Activated CD4-positive, alpha-beta T cell treated with anti-CD3 and anti-CD28 coated beads, Interleukin-2, amount 50 U/mL, for 4 hours (primary cell): ENCODE measurements around the gene KCNJ6.

Experiments used
- DNase-seq, 2 experiments: peaks; one replicate each; pipeline ENCODE4 v3.0.0-alpha.2; 2020

Gene KCNJ6

DNA sequence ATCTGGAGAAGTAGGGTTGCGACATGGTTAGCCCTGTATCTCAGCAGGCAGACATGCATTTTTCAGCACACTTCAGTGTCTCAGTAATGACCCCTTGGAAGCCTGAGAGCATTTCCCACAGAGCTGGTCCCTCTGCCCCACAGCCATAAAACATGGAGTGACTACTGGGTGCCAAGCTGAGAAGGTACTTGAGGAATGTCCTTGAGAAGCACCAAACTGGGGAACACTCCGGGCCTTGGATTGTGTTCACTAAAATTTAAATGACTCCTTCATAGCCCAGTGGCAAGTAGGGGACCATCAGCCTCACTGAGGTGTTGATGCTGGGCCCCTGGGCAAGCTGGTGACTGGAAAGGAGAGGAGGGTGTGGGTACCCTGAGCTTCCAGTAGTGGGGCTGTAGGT lies 54.7 kb downstream of the KCNJ6 start:
- DNase-seq, result no peak

DNA sequence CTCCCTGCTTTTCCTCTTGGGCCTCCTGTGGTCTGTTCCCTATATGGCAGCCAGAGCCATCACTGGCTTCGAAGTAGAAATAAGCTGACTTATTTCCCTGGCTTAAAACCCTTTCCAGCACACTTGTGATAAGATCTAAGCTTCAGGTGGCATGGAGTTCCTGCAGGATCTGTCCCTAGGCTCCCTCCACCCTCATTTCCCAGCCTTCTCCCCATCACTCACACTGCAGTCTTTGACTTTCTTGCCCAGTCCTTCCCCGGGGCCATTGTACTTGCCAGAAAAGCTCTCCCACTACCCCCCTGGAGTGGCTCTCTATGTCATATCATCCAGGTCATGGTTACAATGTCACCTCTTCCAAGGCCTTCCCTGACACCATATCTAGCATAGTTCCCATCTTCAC lies 55.8 kb downstream of the KCNJ6 start:
- DNase-seq, result no peak

GRCh38 chr21:37855647-37856625 lies 60.3 kb downstream of the KCNJ6 start:
- DNase-seq, result no peak

DNA sequence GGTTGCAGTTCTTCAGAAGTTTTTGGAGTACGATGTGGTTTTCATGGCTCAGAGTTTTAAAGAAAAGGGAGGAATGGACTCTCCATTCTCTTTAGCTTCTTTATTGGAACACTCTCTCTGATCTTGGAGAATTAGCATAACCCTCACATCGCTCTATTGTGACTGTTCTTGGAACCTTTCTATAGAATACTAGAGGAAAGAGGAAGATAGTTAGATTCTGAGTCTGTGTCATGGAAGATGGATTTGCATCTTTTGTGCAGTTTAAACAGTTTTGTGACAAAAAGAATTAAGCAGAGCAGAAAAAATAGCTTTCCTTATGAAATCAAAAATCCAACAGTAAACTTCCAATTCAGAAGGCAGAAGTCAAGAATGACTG lies 61.0 kb downstream of the KCNJ6 start:
- DNase-seq, result no peak

- no peak for DNase-seq
These were observed 66.7 kb downstream of the KCNJ6 start for GRCh38 chr21:37849506-37850102.

GRCh38 chr21:37848721-37849490 lies 67.4 kb downstream of the KCNJ6 start:
- DNase-seq, result no peak

DNA sequence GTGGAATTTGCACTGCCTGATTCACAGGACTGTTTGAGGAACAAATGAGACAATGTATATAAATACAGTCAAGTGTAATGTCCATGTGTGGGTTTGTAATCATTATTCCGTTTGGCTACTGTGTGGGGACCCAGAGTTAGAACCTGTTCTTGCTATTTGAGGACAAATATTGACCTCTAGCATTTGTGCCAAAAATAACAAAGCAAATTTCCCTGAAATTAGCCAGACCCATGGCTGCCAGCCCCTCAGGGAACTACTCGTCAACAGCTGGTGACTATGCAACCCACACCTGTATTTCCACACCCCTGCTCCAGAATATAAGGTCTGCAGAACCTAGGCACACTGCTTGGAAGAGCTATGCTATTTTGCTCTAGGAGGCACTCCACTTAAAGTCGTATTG lies 70.7 kb downstream of the KCNJ6 start:
- no peak for DNase-seq

DNA sequence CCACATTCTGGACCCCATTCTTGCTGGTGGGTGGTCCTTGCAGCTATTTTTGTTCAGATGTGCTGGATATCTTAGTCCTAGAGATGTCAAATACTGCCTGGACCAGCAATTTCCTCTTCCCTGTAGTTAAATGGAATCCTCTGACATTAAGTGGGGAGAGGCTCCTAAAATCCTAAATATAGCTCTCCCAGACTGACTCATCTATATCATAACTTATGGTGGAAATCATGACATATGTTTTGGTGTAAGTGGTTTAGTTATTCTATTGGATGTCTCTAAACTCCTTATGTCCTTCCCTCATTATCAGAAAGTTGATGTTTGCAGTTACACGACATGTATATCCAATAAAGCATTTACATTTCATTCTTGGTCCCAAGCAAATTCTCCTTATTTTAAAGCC lies 73.1 kb downstream of the KCNJ6 start:
- DNase-seq, result no peak

DNA sequence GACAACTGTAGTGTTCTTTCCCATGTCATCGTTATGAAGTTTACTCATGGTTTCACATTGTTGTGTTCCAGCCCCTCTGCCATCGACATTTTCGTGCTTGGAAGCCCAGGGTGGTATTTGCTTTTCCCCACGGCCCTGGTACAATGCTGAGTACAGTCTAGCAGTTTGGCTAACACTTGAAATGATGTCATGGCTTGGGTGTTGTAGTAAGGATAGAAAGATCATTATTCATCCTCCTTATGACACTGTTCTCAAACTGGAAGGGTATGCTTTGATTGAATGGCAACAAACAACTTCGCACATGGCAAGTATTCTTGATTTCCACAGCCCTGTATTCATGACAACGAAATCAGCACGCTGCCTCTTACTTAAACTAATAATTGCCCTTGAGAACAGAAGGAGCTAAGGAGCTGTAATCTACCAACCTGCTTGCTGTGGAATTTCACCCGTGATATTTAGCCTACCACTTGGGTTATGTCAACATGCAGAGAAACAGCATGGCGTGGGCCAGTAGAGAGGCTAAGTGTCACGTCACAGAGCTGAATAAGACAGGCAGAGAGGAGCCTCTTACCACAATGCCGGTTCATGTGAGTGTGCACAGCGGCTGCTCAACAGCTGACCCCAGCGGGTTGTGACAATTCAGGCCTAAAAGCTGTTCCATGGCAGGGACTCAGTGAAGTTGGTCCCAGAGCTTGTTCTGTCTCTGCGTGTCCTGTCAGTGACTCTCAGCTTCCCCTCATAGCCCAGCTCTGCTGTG lies 73.9 kb downstream of the KCNJ6 start:
- DNase-seq, result no peak

DNA sequence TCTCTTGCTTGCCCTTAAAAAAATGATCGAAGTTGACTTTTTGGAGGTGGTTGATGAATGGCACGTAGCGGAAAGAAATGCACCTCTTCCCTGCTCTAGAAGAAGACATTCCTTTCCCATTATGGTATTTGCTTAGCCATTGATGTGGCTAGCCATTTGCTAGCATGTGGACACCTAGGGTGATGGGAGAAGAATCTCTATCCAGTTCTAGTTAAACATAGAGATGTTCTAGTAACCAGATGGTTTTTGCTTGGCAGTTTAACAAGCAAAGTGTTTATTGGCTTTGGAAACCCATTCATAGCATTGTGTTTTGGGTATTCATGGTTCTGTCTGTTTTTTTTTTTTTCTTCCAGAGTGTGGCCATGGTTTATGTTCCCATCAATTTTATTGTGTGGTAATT lies 78.9 kb downstream of the KCNJ6 start:
- no peak for DNase-seq

GRCh38 chr21:37835481-37835880 lies 80.8 kb downstream of the KCNJ6 start:
- DNase-seq, result no peak

DNA sequence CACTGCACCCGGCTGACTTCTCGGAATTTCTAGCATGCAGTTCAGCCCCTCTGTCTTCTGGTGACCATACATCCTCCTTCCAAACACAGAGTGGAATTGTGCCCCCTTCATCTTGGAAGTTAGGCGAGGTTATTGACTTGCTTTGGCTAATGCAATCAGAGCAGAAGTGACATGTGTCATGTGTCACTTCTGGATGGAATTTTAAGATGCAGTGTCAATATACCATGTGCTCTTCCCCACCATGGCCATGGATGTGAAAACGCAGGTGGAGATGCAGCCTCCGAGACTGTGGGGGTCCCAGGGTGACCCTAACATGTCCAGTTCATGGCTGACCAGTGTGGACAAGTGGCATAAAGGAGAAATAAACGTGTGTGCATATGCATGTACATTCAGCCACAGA lies 83.0 kb downstream of the KCNJ6 start:
- DNase-seq, result no peak

DNA sequence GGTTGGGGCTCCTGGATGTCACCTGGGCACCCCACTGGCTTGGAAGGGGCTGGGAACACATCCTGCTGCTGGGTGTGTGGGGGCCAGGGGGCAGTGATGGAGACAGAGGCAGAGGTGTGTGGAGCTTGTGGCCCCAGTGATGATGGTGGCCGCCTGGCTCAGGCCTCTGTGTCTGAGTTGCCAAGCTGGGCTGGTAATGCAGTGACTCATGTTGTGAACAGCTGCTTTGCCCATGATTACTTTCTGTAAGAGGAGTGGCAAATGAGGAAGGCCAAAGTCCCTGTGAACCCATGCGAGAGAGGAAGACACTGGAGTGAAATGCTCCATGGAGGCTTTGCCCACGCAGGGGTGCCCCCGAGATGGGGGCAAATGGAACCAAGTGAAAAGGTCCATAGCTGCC lies 86.8 kb downstream of the KCNJ6 start:
- no peak for DNase-seq

GRCh38 chr21:37828991-37829390 lies 87.3 kb downstream of the KCNJ6 start:
- DNase-seq, result no peak

DNA sequence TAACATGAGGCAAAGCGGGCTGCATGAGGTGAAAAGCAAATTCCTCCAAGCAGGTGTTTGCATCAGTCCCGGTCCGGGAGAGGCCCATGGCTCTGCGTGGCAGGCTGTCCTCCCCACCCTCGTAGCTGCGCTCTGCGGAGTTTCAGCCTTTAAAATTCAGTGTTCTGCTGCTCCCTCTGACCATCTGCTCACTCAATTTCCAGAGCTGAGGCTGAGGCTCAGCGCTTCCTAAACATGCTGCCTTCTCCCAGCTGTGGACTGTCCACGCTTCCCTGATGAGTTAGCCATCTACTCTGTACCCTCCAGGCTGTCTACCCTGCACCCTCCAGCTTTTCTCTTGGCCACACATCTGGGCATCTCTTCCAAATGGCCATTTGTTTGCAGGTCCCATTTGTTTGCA lies 87.7 kb downstream of the KCNJ6 start:
- no peak for DNase-seq

- no peak for DNase-seq
These were observed 88.3 kb downstream of the KCNJ6 start for GRCh38 chr21:37827913-37828312.

DNA sequence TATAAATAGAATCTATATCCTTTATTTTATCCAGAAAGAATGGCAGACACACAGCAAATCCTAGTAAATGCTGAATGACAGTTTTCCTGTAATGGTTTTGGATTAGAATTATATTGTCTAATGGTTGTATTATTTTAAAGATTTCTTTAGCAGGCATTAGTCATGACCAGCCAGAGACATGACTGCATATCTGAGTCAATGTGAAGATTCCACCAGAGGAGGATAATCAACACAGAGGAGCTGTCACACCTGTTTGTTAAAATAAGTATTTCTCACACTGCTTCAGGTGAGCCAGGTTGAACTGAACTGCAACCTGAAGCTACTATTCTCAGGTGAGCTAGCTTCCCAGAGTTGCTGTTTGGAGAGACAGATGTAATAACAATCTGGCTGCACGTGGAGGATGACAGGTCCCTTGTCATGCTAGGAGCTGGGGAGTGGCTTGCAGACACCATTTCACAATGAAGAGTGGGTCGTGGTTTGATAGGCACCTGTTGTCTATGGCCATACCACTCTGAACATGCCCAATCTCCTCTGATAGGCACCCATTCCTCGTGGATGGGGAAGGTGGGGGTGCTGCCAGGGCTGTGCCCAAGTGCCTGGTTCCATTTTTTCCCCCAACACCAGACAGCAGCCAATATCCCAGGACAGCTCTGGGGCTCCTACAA lies 94.3 kb downstream of the KCNJ6 start:
- no peak for DNase-seq

- DNase-seq, result no peak
These were observed 95.2 kb downstream of the KCNJ6 start for GRCh38 chr21:37821092-37821491.

DNA sequence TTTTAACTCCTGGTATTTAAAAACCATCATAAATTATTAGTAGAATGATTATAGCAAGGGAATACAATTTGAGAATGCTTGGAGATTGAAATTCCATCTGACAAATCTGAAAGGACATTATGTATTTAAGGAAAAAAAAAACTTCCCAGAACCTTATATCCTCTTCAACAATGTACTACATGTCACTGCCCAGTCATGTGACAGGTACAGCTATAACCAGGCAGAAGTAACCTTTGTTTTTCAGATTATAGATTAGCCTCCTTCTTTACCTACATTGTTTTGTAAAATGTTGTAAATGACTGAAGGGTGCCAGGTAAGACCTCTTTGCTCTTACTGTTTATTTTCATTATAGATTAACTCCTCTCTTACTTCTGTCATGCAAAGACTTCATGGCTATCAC lies 96.9 kb downstream of the KCNJ6 start:
- no peak for DNase-seq

GRCh38 chr21:37817242-37817641 lies 99.0 kb downstream of the KCNJ6 start:
- no peak for DNase-seq

DNA sequence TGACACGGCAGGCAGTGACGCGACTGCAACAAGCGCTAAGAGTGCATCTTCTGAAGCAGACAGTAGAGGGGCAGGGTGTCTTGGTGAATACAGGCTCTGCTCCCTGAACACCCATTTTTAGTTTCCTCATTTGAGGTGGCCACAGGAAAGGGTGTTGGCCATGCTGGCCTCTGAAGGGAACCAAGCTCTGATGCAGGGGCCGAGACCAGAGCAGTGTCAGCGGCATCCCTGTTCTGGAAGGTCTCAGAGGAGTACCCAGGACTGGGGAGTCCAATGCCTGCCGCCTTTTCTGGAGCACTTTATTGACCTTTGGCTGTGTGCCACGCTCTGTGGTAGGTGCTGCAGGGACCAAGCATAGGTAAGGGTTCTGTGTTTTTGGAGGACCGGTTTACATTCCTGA lies 100.4 kb downstream of the KCNJ6 start:
- DNase-seq, result no peak

DNA sequence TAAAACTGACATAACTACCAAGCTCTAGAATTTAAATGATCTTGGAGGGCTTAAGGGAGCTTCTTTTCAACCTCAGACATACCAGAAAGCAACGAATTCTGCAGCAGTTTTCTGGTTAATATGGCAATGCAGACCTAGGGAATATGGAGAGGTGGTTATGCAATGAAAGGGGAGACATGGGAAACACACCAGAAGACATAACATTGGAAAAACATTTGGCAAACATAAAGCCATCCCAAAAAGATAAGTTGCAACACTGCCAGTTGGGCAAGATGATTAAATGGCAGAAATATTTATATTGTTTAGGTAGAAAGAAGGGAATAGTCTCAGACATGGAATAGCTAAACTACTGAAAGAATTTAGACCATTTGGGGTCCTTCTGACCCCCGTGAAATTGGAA lies 104.5 kb downstream of the KCNJ6 start:
- no peak for DNase-seq
